Endothelial cell (in vitro differentiated cells): Measurements from ENCODE around the gene KLHL22. TPM values are rescaled to one million over a fixed set of nuclear protein-coding genes. Genes with fewer than 3 reads are reported as not detected.

Experiments
- DNase-seq: peaks from one replicate; pipeline ENCODE4 v3.0.0; 2021; ENCODE audit warnings: low spot score
- H3K27ac Mint-ChIP-seq: one replicate; pipeline ENCODE4 v1.8.0; 2021; ENCODE audit warnings: mixed read lengths, inconsistent platforms; ENCODE audit not compliant: unreplicated experiment
- H3K27me3 Mint-ChIP-seq: one replicate; pipeline ENCODE4 v1.8.0; 2021; ENCODE audit warnings: mild to moderate bottlenecking, moderate library complexity, mixed read lengths, inconsistent platforms; ENCODE audit not compliant: unreplicated experiment
- H3K36me3 Mint-ChIP-seq: one replicate; pipeline ENCODE4 v1.8.0; 2021; ENCODE audit warnings: mild to moderate bottlenecking, low read depth, mixed read lengths, inconsistent platforms; ENCODE audit not compliant: unreplicated experiment
- H3K4me1 Mint-ChIP-seq: one replicate; pipeline ENCODE4 v1.8.0; 2021; ENCODE audit warnings: mild to moderate bottlenecking, mixed read lengths, inconsistent platforms; ENCODE audit not compliant: unreplicated experiment
- H3K4me3 Mint-ChIP-seq: one replicate; pipeline ENCODE4 v1.8.0; 2021; ENCODE audit warnings: mild to moderate bottlenecking, mixed read lengths, inconsistent platforms; ENCODE audit not compliant: unreplicated experiment
- H3K9me3 Mint-ChIP-seq: one replicate; pipeline ENCODE4 v1.8.0; 2021; ENCODE audit warnings: mixed read lengths, inconsistent platforms; ENCODE audit not compliant: unreplicated experiment
- total RNA-seq: library from RNA; stranded (reverse); fragmentation: NEBNext Ultra II Directional; extraction: Animal tissue kit (Norgen Biotek cat#: 25700); gene quantifications from one replicate; pipeline ENCODE4 v1.2.1, GENCODE V29; 2021; ENCODE audit not compliant: unreplicated experiment
- TF ChIP-seq, protein P1 (sequence below): fragments of 200-600 bp; sonication (generic); IDR thresholded peaks from one replicate; pipeline ENCODE4 v1.5.0; 2021; ENCODE audit warnings: antibody characterized with exemption; ENCODE audit not compliant: unreplicated experiment

KLHL22 gene
- total RNA-seq, 1 donor from 2014 or later = 19.4 TPM

DNA sequence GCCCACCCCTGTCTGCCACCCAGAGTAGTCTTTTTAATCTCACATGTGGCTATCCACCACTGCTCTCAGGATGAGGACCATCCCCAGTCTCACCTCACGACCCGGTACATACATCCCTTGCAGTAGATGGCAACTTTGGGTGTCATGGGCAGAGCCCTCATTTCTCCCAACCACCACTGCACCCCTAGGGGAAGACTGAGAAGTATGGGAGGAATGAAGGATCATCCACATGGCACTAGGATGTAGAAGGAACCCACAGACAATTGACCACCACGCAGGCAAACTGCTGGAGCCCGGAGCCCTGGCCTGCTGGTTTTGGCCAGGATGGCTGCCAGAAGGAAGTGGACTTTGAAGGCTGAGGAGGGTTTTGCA is 56.1 kb downstream of the KLHL22 start:
- no peak overlapping the region for H3K27ac Mint-ChIP-seq
- H3K36me3 Mint-ChIP-seq = peaks cover 13% of the 10 kb centered on the region
- peaks cover 26% of the 10 kb centered on the region for H3K27me3 Mint-ChIP-seq
- DNase-seq = no peak
- H3K9me3 Mint-ChIP-seq = no peaks in the 10 kb centered on the region
- peak overlapping the region; percentile 42 for H3K4me3 Mint-ChIP-seq
- TF ChIP-seq, protein P1, sequence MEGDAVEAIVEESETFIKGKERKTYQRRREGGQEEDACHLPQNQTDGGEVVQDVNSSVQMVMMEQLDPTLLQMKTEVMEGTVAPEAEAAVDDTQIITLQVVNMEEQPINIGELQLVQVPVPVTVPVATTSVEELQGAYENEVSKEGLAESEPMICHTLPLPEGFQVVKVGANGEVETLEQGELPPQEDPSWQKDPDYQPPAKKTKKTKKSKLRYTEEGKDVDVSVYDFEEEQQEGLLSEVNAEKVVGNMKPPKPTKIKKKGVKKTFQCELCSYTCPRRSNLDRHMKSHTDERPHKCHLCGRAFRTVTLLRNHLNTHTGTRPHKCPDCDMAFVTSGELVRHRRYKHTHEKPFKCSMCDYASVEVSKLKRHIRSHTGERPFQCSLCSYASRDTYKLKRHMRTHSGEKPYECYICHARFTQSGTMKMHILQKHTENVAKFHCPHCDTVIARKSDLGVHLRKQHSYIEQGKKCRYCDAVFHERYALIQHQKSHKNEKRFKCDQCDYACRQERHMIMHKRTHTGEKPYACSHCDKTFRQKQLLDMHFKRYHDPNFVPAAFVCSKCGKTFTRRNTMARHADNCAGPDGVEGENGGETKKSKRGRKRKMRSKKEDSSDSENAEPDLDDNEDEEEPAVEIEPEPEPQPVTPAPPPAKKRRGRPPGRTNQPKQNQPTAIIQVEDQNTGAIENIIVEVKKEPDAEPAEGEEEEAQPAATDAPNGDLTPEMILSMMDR = no peak
- peaks cover 11% of the 10 kb centered on the region for H3K4me1 Mint-ChIP-seq

DNA sequence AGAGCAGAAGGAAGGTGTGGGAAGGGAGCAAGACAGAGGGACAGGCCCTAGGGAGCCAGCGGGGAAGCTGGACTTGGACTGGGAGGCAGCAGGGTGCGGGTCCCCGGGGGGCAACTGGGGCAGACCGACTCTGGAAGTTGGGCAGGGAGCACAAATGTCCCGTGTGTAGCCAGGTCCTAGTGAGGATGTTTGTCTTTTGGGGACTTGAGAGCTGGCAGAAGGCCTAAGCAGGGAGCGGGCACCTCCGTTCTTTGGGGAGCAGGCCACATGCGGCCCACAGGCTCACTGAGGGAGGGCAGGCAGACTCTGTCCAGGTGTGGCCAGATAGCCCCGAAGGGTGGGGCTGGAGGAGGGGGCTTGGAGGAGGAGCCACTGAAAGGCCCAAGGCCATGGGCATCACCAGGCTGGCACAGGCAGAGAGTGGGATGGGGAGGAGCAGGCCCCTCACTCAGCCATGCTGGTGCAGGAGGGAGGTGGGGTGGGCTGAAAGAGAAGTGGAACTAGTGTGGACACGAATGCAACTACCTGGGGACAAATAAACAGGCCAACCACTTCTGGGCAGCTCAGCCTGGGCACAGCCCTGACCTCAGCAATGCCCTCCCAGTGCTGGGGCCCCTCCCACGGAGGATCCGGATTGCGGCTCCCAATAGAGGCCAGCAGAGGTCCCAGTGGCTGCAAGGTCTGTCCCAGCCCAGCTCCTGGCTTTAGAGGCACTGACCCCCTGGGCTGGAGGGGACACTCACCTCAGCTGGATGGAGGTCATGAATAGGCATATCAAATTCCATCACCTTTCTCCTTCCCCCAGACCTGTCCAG is 56.7 kb downstream of the KLHL22 start:
- Mint-ChIP-seq H3K4me1 (peaks cover 11% of the 10 kb centered on the region), H3K36me3 (peaks cover 13% of the 10 kb centered on the region), H3K27ac (no peak overlapping the region), H3K27me3 (peaks cover 30% of the 10 kb centered on the region), H3K9me3 (no peaks in the 10 kb centered on the region), H3K4me3 (peak overlapping the region; percentile 82)
- TF ChIP-seq, protein P1 = no peak
- no peak for DNase-seq

DNA sequence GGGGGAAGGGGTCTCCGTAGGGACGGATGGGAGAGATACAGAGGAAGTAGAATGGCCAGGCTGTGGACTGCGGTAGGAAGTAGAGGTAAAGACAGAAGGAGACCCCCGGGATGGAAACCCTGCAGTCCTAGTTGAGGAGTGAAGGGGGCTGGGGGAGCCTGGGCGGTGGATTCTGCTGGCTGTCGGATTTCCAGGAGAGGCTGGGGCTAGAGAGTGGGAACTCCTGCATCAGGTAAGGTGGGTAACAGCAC is 57.2 kb downstream of the KLHL22 start:
- H3K36me3 Mint-ChIP-seq = peaks cover 13% of the 10 kb centered on the region
- H3K9me3 Mint-ChIP-seq = no peaks in the 10 kb centered on the region
- no peak overlapping the region for H3K27ac Mint-ChIP-seq
- peak overlapping the region; percentile 82 for H3K4me3 Mint-ChIP-seq
- no peak for DNase-seq
- peaks cover 11% of the 10 kb centered on the region for H3K4me1 Mint-ChIP-seq
- peaks cover 30% of the 10 kb centered on the region for H3K27me3 Mint-ChIP-seq
- TF ChIP-seq, protein P1 = no peak

DNA sequence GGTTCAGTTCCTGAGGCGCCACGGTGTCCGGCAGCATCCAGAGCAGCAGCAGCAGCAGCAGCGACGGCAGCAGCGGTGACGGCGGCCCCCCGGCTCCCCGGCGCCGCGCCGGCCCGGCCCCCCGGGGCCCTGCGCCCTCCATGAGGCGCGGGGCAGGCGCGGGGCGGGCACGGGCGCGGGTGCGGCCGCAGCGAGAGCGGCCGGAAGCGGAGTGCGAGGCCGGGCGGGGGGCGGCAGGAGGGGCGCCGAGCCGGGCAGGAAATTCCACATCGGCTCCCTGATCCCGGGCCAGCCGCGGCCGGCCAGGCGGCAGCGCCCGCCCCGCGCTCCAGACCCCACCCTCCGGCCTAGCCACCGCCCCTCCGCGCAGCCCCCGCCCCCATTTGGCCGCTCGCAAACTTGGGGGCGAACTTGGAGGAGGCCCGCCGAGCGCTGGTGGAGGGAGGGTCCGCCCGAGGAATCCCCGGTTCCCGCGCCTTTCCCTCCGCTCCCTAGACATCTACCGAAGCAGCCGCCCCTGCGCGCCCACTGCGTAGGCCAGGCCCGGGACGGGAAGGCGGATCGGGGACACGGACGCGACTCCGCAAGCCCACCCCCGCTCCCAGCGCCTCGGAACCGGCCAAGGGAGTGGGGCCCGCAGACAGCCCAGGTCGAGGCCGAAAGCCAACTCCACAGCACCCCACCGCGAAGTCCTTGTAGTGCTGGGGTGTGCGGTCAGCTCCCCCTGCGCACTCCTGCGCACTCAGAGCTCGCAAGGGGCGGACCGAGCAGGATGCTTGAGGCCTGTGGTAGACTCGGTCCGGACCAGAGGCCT is 57.8 kb downstream of the KLHL22 start, which contains the start of gene SCARF2:
Gene SCARF2 (minus strand): TSS at position 213 of the 814 bp plus-strand sequence. CDS start 71 bp downstream, at position 142.
- Mint-ChIP-seq H3K27ac (peak within 1 kb of the TSS; percentile 83), H3K4me3 (peak within 1 kb of the TSS; percentile 91), H3K9me3 (no peaks in the 10 kb centered on the region)

More for the DNA sequence above, 57.8 kb downstream of the KLHL22 start, which contains the start of gene SCARF2:
- Mint-ChIP-seq H3K4me1 (peaks cover 11% of the 10 kb centered on the region), H3K36me3 (peaks cover 10% of the 10 kb centered on the region), H3K27me3 (peaks cover 33% of the 10 kb centered on the region)
- DNase-seq = peak; percentile 73
- TF ChIP-seq, protein P1 = no peak
